ENCODE data around the gene CDK18.

CDK18 gene

GRCh38 chr1:205554026-205554811, 49.8 kb downstream of the CDK18 start:
- POLR2A ChIA-PET = no interaction called here
- CTCF ChIA-PET = interaction anchor here (0.9 kb wide), 1 partner anchor 30 kb away, joined by 3 read pairs; no protein-coding TSS in a partner anchor

GRCh38 chr1:205561501-205562203, 57.2 kb downstream of the CDK18 start:
- H3K27ac ChIP-seq (ENCODE audit: extremely low read depth, low read depth, low read length) = no peak overlapping the region
- H3K4me3 ChIP-seq (ENCODE audit: low read depth, low read length) = no peak overlapping the region
- ChIA-PET POLR2A (no interaction called here), CTCF (interaction anchor here (0.6 to 1.1 kb wide), 3 partner anchors 88 to 165 kb away, joined by 3 to 6 read pairs (median 3); no protein-coding TSS in a partner anchor)
- no peaks in the 10 kb centered on the region for H3K9me3 ChIP-seq (ENCODE audit: control insufficient read depth, insufficient read depth, low read depth, low read length)
- H3K36me3 ChIP-seq (ENCODE audit: control insufficient read depth in 2 of 2, insufficient read depth in 1 of 2, low read length in 2 of 2) = no peaks in the 10 kb centered on the region
- peak; percentile 82 for TF ChIP-seq ZNF146 (tag by site-specific recombination; IDR thresholded peaks at IDR 0.05)
- peak; percentile 55; the same call in 1 of the 2 replicates for TF ChIP-seq ZNF280D (tag by site-specific recombination; IDR thresholded peaks at IDR 0.05)
- no peak for TF ChIP-seq ZSCAN18 (tag by site-specific recombination; IDR thresholded peaks at IDR 0.05)
- TF ChIP-seq SETDB1 (IDR thresholded peaks at IDR 0.05; ENCODE audit: insufficient read length, low read length) = peak; percentile 36
- TF ChIP-seq ZFP69B (tag by site-specific recombination; IDR thresholded peaks at IDR 0.05) = no peak
- H3K4me1 ChIP-seq (ENCODE audit: control insufficient read depth, insufficient read depth, low read length) = peaks cover 10% of the 10 kb centered on the region

More at GRCh38 chr1:205554026-205554811, 49.8 kb downstream of the CDK18 start:
- TF ChIP-seq ZBTB44 (tag by site-specific recombination; IDR thresholded peaks at IDR 0.05) = no peak
- TF ChIP-seq EGR2 (tag by site-specific recombination; IDR thresholded peaks at IDR 0.05; ENCODE audit: low read depth) = no peak
- peak; percentile 76 for TF ChIP-seq ZNF580 (tag by site-specific recombination; IDR thresholded peaks at IDR 0.05)
- TF ChIP-seq ZNF146 (tag by site-specific recombination; IDR thresholded peaks at IDR 0.05) = peak; percentile 94
- TF ChIP-seq OSR2 (tag by site-specific recombination; IDR thresholded peaks at IDR 0.05) = no peak
- no peak for TF ChIP-seq ZNF571 (tag by site-specific recombination; IDR thresholded peaks at IDR 0.05)
- TF ChIP-seq ZNF548 (tag by site-specific recombination; IDR thresholded peaks at IDR 0.05) = no peak
- no peak for TF ChIP-seq ZNF16 (tag by site-specific recombination; IDR thresholded peaks at IDR 0.05; ENCODE audit: low read depth)
- H3K4me3 ChIP-seq (ENCODE audit: low read depth, low read length) = no peak overlapping the region
- H3K36me3 ChIP-seq (ENCODE audit: control insufficient read depth in 2 of 2, insufficient read depth in 1 of 2, low read length in 2 of 2) = no peaks in the 10 kb centered on the region
- H3K9me3 ChIP-seq (ENCODE audit: control insufficient read depth, insufficient read depth, low read depth, low read length) = no peaks in the 10 kb centered on the region; the same call in 1 of the 2 replicates
- no peak overlapping the region for H3K27ac ChIP-seq (ENCODE audit: extremely low read depth, low read depth, low read length)
- no peaks in the 10 kb centered on the region for H3K4me1 ChIP-seq (ENCODE audit: control insufficient read depth, insufficient read depth, low read length)

All from HEK293 (cell line).